Osteocyte (in vitro differentiated cells): ENCODE data around the gene ZNF415. TPM values are rescaled to one million over a fixed set of nuclear protein-coding genes. Genes with fewer than 3 reads are reported as not detected.

ENCODE experiments used
- DNase-seq: peaks from one replicate; pipeline ENCODE4 v3.0.0; 2021; ENCODE audit warnings: mixed read lengths; ENCODE audit not compliant: unreplicated experiment; ENCODE audit errors: extremely low spot score
- H3K27ac Mint-ChIP-seq: one replicate; pipeline ENCODE4 v1.8.0; 2021; ENCODE audit warnings: mild to moderate bottlenecking, mixed read lengths; ENCODE audit not compliant: unreplicated experiment
- H3K27me3 Mint-ChIP-seq: one replicate; pipeline ENCODE4 v1.8.0; 2021; ENCODE audit warnings: mixed read lengths; ENCODE audit not compliant: unreplicated experiment
- H3K36me3 Mint-ChIP-seq: one replicate; pipeline ENCODE4 v1.8.0; 2021; ENCODE audit warnings: mixed read lengths; ENCODE audit not compliant: unreplicated experiment
- H3K4me1 Mint-ChIP-seq: one replicate; pipeline ENCODE4 v1.8.0; 2021; ENCODE audit warnings: mixed read lengths; ENCODE audit not compliant: unreplicated experiment
- H3K4me3 Mint-ChIP-seq: one replicate; pipeline ENCODE4 v1.8.0; 2021; ENCODE audit warnings: mild to moderate bottlenecking, moderate library complexity, mixed read lengths; ENCODE audit not compliant: unreplicated experiment
- H3K9me3 Mint-ChIP-seq: one replicate; pipeline ENCODE4 v1.8.0; 2021; ENCODE audit warnings: mixed read lengths; ENCODE audit not compliant: unreplicated experiment
- total RNA-seq: library from RNA; stranded (reverse); gene quantifications from 2 replicates; pipeline ENCODE4 v1.2.1, GENCODE V29; 2021
- TF ChIP-seq, protein P1 (sequence below): fragments of 200-600 bp; sonication (generic); IDR thresholded peaks from 2 replicates; pipeline ENCODE4 v1.5.0; 2021; ENCODE audit warnings: antibody characterized with exemption, mild to moderate bottlenecking, moderate library complexity

Gene ZNF415
- total RNA-seq, 1 donor from 2014 or later: 10.6 TPM

DNA sequence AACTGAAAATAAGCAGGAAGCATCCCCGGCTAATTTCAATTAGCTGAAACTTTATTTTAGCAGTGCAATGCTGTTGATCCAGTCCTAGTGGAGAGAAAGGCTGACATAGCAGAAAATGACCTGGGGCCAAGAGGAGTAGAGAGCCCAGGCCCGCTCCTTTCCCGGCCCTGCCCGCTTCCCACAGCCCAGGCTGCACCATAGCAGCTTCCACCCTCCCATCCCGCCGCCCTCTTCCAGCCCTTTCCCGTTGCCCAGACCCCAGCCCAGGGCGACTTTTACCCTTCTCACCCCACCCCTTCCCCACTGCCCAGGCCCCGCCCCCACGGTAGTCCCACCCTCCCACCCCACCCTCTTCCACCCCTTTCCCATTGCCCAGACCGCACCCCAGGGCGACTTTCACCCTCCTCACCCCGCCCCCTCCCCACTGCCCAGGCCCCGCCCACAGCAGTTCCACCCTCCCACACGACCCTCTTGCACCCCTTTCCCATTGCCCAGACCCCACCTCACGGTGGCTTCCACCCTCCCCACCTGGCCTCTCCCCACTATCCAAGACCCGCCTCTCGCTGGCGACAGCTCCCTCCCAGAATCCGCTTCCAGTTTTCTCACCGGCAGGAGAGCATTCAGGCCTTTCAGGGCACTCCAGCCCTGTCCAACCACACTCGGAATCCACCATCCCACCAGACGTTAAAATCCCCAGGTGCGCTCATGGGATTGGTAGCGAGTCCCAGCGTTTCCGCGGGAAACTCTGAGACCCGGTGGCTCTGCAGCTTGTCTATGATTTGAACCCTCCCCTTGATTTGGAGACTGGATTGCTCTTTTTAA is 37.7 kb downstream of the ZNF415 start:
- H3K4me1 Mint-ChIP-seq: peaks cover 3% of the 10 kb centered on the region
- no peak overlapping the region for H3K4me3 Mint-ChIP-seq
- no peaks in the 10 kb centered on the region for H3K9me3 Mint-ChIP-seq
- DNase-seq: no peak
- H3K27ac Mint-ChIP-seq: no peak overlapping the region
- peaks cover 61% of the 10 kb centered on the region for H3K36me3 Mint-ChIP-seq
- H3K27me3 Mint-ChIP-seq: no peaks in the 10 kb centered on the region
- TF ChIP-seq, protein P1, sequence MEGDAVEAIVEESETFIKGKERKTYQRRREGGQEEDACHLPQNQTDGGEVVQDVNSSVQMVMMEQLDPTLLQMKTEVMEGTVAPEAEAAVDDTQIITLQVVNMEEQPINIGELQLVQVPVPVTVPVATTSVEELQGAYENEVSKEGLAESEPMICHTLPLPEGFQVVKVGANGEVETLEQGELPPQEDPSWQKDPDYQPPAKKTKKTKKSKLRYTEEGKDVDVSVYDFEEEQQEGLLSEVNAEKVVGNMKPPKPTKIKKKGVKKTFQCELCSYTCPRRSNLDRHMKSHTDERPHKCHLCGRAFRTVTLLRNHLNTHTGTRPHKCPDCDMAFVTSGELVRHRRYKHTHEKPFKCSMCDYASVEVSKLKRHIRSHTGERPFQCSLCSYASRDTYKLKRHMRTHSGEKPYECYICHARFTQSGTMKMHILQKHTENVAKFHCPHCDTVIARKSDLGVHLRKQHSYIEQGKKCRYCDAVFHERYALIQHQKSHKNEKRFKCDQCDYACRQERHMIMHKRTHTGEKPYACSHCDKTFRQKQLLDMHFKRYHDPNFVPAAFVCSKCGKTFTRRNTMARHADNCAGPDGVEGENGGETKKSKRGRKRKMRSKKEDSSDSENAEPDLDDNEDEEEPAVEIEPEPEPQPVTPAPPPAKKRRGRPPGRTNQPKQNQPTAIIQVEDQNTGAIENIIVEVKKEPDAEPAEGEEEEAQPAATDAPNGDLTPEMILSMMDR: no peak

DNA sequence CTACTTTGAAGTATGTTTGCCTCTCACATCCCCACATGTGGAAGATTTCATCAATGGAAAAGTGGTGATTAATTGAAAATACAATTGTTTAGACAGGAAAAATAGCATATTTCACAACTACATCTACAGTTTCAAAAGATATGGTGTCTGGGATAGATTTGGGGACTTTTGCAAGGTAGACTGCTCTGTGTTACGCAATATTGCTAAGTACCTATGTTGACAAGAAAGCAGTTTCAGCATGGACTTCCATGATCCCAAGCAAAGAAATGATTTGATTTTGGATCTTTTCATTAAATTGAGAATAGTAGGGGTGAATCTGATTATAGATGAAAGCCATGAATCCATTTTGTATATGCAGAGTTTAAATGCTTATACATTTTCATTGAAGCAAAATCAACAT is 40.0 kb downstream of the ZNF415 start:
- Mint-ChIP-seq H3K27me3 (no peaks in the 10 kb centered on the region), H3K4me3 (no peak overlapping the region), H3K27ac (no peak overlapping the region), H3K36me3 (peaks cover 52% of the 10 kb centered on the region), H3K9me3 (no peaks in the 10 kb centered on the region), H3K4me1 (peaks cover 2% of the 10 kb centered on the region)
- TF ChIP-seq, protein P1: no peak
- DNase-seq: no peak

- Mint-ChIP-seq H3K9me3 (no peaks in the 10 kb centered on the region), H3K27ac (no peak overlapping the region), H3K27me3 (no peaks in the 10 kb centered on the region), H3K36me3 (peaks cover 54% of the 10 kb centered on the region), H3K4me1 (no peaks in the 10 kb centered on the region), H3K4me3 (no peak overlapping the region)
- TF ChIP-seq, protein P1: no peak
- no peak for DNase-seq
Measured at GRCh38 chr19:53091413-53092254, 41.1 kb downstream of the ZNF415 start.

DNA sequence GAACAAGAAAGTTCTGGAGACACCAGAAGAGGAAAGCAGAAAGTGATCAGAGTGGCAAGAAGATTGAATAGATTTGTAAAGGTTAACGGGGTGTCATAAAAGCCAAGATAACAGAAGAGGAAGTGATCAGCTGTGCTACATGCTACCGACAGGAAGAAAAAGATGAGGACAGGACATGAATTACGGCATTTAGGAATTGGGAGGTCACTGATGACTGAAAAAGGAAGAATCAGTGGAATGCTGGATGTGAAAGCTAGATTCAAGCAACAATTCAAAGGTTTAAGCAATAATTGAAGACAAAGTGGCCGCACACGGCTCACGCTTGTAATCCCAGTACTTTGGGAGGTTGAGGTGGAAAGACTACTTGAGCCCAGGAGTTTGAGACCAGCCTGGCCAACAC is 44.6 kb downstream of the ZNF415 start:
- H3K36me3 Mint-ChIP-seq: peaks cover 74% of the 10 kb centered on the region
- H3K27me3 Mint-ChIP-seq: no peaks in the 10 kb centered on the region
- DNase-seq: no peak
- no peak overlapping the region for H3K4me3 Mint-ChIP-seq
- H3K4me1 Mint-ChIP-seq: no peaks in the 10 kb centered on the region
- H3K9me3 Mint-ChIP-seq: no peaks in the 10 kb centered on the region
- TF ChIP-seq, protein P1: no peak
- no peak overlapping the region for H3K27ac Mint-ChIP-seq

- H3K4me3 Mint-ChIP-seq: no peak overlapping the region
- no peaks in the 10 kb centered on the region for H3K27me3 Mint-ChIP-seq
- no peak overlapping the region for H3K27ac Mint-ChIP-seq
- TF ChIP-seq, protein P1: no peak
- DNase-seq: no peak
- H3K36me3 Mint-ChIP-seq: peaks cover 79% of the 10 kb centered on the region
- peaks cover 1% of the 10 kb centered on the region for H3K9me3 Mint-ChIP-seq
- H3K4me1 Mint-ChIP-seq: no peaks in the 10 kb centered on the region
Measured at GRCh38 chr19:53086949-53087348, 45.8 kb downstream of the ZNF415 start.
